NB4 (cell line): ENCODE results near the gene CPHXL.

Experiments used
- DNase-seq: peaks from one replicate; pipeline ENCODE4 v3.0.0; 2010; ENCODE audit warnings: low read depth
- H3K4me3 ChIP-seq: one replicate; pipeline ENCODE4 v1.5.1; 2011; ENCODE audit warnings: mild to moderate bottlenecking, low read depth, low read length, moderate library complexity
- CTCF ChIP-seq: IDR thresholded peaks from one replicate; pipeline ENCODE4 v1.5.1; 2012; ENCODE audit warnings: low read depth, low read length
- MAX ChIP-seq: IDR thresholded peaks from 2 replicates; pipeline ENCODE4 v1.6.1; 2011; ENCODE audit warnings: low read depth, low read length
- MYC ChIP-seq: IDR thresholded peaks from 2 replicates; pipeline ENCODE4 v1.6.1; 2011; ENCODE audit warnings: low read depth, low read length
- POLR2A ChIP-seq: IDR thresholded peaks from 2 replicates; pipeline ENCODE4 v1.6.1; 2011; ENCODE audit warnings: mild to moderate bottlenecking; ENCODE audit not compliant: insufficient read length; ENCODE audit errors: extremely low read depth

Gene CPHXL

GRCh38 chr16:75679366-75679765, 46.9 kb downstream of the CPHXL start:
- DNase-seq = no peak
- H3K4me3 ChIP-seq = no peak overlapping the region
- TF ChIP-seq CTCF (no peak), MYC (no peak), MAX (no peak), POLR2A (no peak)

- TF ChIP-seq CTCF (no peak), MAX (no peak), POLR2A (no peak), MYC (no peak)
- no peak for DNase-seq
- no peak within 1 kb of the TSS for H3K4me3 ChIP-seq
These were observed 49.4 kb downstream of the CPHXL start, which contains the start of gene CPHXL2 for GRCh38 chr16:75676909-75677308. CPHXL2 (minus strand) TSS chr16:75677009; CDS start chr16:75676999, 10 bp downstream.

DNA sequence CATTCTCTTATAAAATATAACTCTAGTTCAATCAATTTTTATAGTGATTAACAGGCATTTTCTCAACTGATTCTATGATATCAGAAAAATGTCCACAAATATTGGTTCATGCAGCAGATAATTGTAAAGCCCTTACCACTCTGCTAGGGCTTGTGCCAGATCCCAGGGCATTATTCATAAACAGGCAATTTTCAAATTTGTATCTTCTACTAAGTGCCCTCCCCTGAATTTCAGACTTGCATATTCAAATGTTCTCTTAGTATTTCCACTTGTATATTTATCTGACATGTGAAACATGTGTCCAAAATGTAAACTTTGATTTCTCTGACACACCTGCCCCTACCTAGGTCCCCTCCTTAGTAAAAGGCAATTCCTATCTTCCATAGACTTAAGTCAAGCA, 58.8 kb downstream of the CPHXL start:
- TF ChIP-seq POLR2A = no peak
- no peak for TF ChIP-seq MAX
- TF ChIP-seq MYC = no peak
- no peak for TF ChIP-seq CTCF
- H3K4me3 ChIP-seq = no peak overlapping the region
- DNase-seq = no peak
